Suprapubic skin (tissue), 4 donors: ENCODE measurements around the gene MISFA.

ENCODE experiments used
- EP300 ChIP-seq: sonication (generic); formaldehyde crosslinking; IDR thresholded peaks from one replicate; pipeline ENCODE4 v1.6.1; 2017; ENCODE audit warnings: antibody characterized with exemption
- POLR2A ChIP-seq, 2 donors: fragments of 450-650 bp; IDR thresholded peaks; one replicate each; pipeline ENCODE4 v1.6.1; 2017; ENCODE audit warnings: antibody characterized with exemption in 2 of 2, mild to moderate bottlenecking in 2 of 2, moderate library complexity in 2 of 2
- POLR2AphosphoS5 ChIP-seq, 3 donors: sonication (generic); formaldehyde crosslinking; IDR thresholded peaks; one replicate each; pipeline ENCODE4 v1.6.1; 2017; ENCODE audit warnings: antibody characterized with exemption in 3 of 3
- TF ChIP-seq, protein P1 (sequence below), 2 donors: fragments of 200-600 bp in 1 of 2; fragments of 450-650 bp in 1 of 2; sonication (generic) in 1 of 2; IDR thresholded peaks; one replicate each; pipeline ENCODE4 v1.5.1; 2016 to 2019; ENCODE audit warnings: antibody characterized with exemption in 2 of 2, mild to moderate bottlenecking in 1 of 2, moderate library complexity in 1 of 2

DNA sequence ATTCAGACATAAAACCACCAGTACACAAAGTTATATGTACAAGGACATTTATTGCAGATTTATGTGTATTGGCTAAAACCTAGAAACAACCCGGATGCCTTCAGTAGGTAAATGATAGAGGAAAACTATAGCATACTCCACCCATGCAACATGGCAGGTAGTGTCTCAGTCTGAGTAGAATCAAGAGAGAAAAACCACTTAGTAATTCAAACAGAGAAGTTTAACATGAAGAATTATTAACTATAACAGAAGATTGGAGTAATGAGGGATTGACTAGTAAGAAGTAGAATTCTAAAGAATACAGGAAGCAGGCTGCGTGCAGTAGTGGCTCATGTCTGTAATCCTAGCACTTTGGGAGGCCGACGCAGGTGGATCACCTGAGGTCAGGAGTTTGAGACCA, 50.8 kb downstream of the MISFA start:
- TF ChIP-seq, protein P1, sequence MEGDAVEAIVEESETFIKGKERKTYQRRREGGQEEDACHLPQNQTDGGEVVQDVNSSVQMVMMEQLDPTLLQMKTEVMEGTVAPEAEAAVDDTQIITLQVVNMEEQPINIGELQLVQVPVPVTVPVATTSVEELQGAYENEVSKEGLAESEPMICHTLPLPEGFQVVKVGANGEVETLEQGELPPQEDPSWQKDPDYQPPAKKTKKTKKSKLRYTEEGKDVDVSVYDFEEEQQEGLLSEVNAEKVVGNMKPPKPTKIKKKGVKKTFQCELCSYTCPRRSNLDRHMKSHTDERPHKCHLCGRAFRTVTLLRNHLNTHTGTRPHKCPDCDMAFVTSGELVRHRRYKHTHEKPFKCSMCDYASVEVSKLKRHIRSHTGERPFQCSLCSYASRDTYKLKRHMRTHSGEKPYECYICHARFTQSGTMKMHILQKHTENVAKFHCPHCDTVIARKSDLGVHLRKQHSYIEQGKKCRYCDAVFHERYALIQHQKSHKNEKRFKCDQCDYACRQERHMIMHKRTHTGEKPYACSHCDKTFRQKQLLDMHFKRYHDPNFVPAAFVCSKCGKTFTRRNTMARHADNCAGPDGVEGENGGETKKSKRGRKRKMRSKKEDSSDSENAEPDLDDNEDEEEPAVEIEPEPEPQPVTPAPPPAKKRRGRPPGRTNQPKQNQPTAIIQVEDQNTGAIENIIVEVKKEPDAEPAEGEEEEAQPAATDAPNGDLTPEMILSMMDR (IDR thresholded peaks at IDR 0.05): no peak
- TF ChIP-seq EP300: no peak
- TF ChIP-seq POLR2A (IDR thresholded peaks at IDR 0.05): no peak
- no peak for TF ChIP-seq POLR2AphosphoS5 (IDR thresholded peaks at IDR 0.05)
